K562 (cell line): ENCODE measurements around the gene GALNT5. TPM values are rescaled to one million over a fixed set of nuclear protein-coding genes. Genes with fewer than 3 reads are reported as not detected.

ENCODE experiments used
- BHLHE40 ChIP-seq: IDR thresholded peaks from 2 replicates; pipeline ENCODE4 v1.6.1; 2011; ENCODE audit warnings: low read length, improper control_type of control experiment
- BRD9 ChIP-seq: fragments of 450-650 bp; IDR thresholded peaks from 2 replicates; pipeline ENCODE4 v1.6.1; 2018; ENCODE audit warnings: low read depth; ENCODE audit not compliant: partially characterized antibody
- CEBPZ ChIP-seq: fragments of 150-350 bp; IDR thresholded peaks from 2 replicates; pipeline ENCODE4 v1.6.1; 2014; ENCODE audit warnings: low read depth, mild to moderate bottlenecking, low read length, borderline replicate concordance
- CREB3L1 ChIP-seq: fragments of 450-650 bp; IDR thresholded peaks from 2 replicates; pipeline ENCODE4 v1.6.1; 2014; ENCODE audit warnings: low read depth, mild to moderate bottlenecking, moderate library complexity, borderline replicate concordance
- HMGXB4 ChIP-seq: sonication (generic); formaldehyde crosslinking; IDR thresholded peaks from 2 replicates; pipeline ENCODE4 v1.8.1; 2023; ENCODE audit warnings: mild to moderate bottlenecking, missing genetic modification reagents
- IRF1 ChIP-seq: sonication (generic); formaldehyde crosslinking; IDR thresholded peaks from 2 replicates; pipeline ENCODE4 v1.8.0; 2022; ENCODE audit warnings: missing genetic modification reagents, mild to moderate bottlenecking, borderline replicate concordance
- IRF9 ChIP-seq: fragments of 450-650 bp; IDR thresholded peaks from 2 replicates; pipeline ENCODE4 v1.6.1; 2016; ENCODE audit warnings: missing biosample characterization, missing genetic modification characterization
- KDM1A ChIP-seq, 2 experiments: fragments of 450-650 bp; IDR thresholded peaks; 2 replicates each; pipeline ENCODE4 v1.6.1; 2016; ENCODE audit warnings: mild to moderate bottlenecking in 2 of 2
- NR3C1 ChIP-seq: sonication (generic); formaldehyde crosslinking; IDR thresholded peaks from 2 replicates; pipeline ENCODE4 v1.8.1; 2022; ENCODE audit warnings: missing genetic modification reagents
- NUFIP1 ChIP-seq: fragments of 450-650 bp; IDR thresholded peaks from 2 replicates; pipeline ENCODE4 v1.6.1; 2018; ENCODE audit not compliant: partially characterized antibody
- SIX5 ChIP-seq, 2 experiments: IDR thresholded peaks; 2 replicates each; pipeline ENCODE4 v1.6.1; 2011; ENCODE audit warnings: low read length in 2 of 2, borderline replicate concordance in 1 of 2, low read depth in 1 of 2, mild to moderate bottlenecking in 1 of 2, moderate library complexity in 1 of 2; ENCODE audit not compliant: insufficient read depth in 1 of 2
- SMAD1 ChIP-seq: fragments of 150-350 bp; IDR thresholded peaks from 2 replicates; pipeline ENCODE4 v1.6.1; 2014; ENCODE audit warnings: low read length, low read depth; ENCODE audit not compliant: partially characterized antibody
- SMARCB1 ChIP-seq: IDR thresholded peaks from 2 replicates; pipeline ENCODE4 v1.6.1; 2011; ENCODE audit warnings: improper control_type of control experiment, low read depth; ENCODE audit not compliant: insufficient read length
- TFAP4 ChIP-seq: sonication (generic); formaldehyde crosslinking; IDR thresholded peaks from 2 replicates; pipeline ENCODE4 v1.8.0; 2022; ENCODE audit warnings: missing genetic modification reagents, mild to moderate bottlenecking, moderate library complexity, borderline replicate concordance
- ZC3H8 ChIP-seq: fragments of 450-650 bp; IDR thresholded peaks from 2 replicates; pipeline ENCODE4 v1.6.1; 2017
- ZNF143 ChIP-seq: sonication (generic); formaldehyde crosslinking; IDR thresholded peaks from 2 replicates; pipeline ENCODE4 v1.9.0; 2022; ENCODE audit warnings: mild to moderate bottlenecking, missing genetic modification reagents
- ZNF184 ChIP-seq: sonication (generic); formaldehyde crosslinking; IDR thresholded peaks from 2 replicates; pipeline ENCODE4 v1.5.0; 2020; ENCODE audit warnings: missing genetic modification reagents
- ZNF282 ChIP-seq: sonication (generic); formaldehyde crosslinking; IDR thresholded peaks from 2 replicates; pipeline ENCODE4 v1.8.1; 2023; ENCODE audit warnings: missing genetic modification reagents
- ZNF76 ChIP-seq: fragments of 250-450 bp; sonication (Bioruptor Pico); IDR thresholded peaks from 2 replicates; pipeline ENCODE4 v1.4.0; 2020; ENCODE audit warnings: mild to moderate bottlenecking, moderate library complexity, borderline replicate concordance
- polyA plus RNA-seq, 8 experiments: library from polyadenylated mRNA; depleted of rRNA in 4 of 8; stranded (reverse) in 5 of 8; unstranded in 3 of 8; fragments of >200 nt; fragmentation: Nextera tagmentation in 2 of 8; fragmentation: Illumina TruSeq in 1 of 8; extraction: Ambion mirVana in 2 of 8; extraction: Trizol in 1 of 8; gene quantifications; 2 replicates each; pipeline versions ENCODE4 v1.2.1 to v1.2.3, GENCODE V29; 2011 to 2014; ENCODE audit warnings: inconsistent platforms in 1 of 8, missing spikeins in 1 of 8
- total RNA-seq, 7 experiments: library from RNA; depleted of rRNA in 6 of 7; stranded (reverse); fragments of >200 nt in 6 of 7; fragmentation: Illumina TruSeq in 2 of 7; extraction: Trizol in 2 of 7; gene quantifications; 2 replicates each; pipeline versions ENCODE4 v1.2.1 to v1.2.3, GENCODE V29; 2011 to 2021; ENCODE audit warnings: low replicate concordance in 1 of 7

Gene GALNT5
- total and polyA plus RNA-seq, 9 of the 15 experiments (the other 6 are each of a cell fraction or from before 2014, with no cell fraction given), result 21.6 to 73.0 (median 54.7) TPM

GRCh38 chr2:157324331-157324843, 66.9 kb downstream of the GALNT5 start (continued):
- TF ChIP-seq SIX5 (IDR thresholded peaks at IDR 0.05; ENCODE audit: borderline replicate concordance in 1 of 2, insufficient read depth in 1 of 2, low read depth in 1 of 2, low read length in 2 of 2) (no peak), BRD9 (peak; percentile 76), IRF9 (tag) (0 out of 2 replicates have a peak, but pooled peaks have one; percentile 4), CREB3L1 (peak; percentile 59; the same call in 1 of the 2 replicates), ZNF143 (CRISPR knock-in tag) (no peak), SMARCB1 (peak; percentile 71), HMGXB4 (CRISPR knock-in tag) (no peak), SMAD1 (peak; percentile 93), ZNF76 (no peak), ZC3H8 (peak; percentile 53; the same call in 1 of the 2 replicates), IRF1 (CRISPR knock-in tag) (no peak), BHLHE40 (peak; percentile 51; the same call in 1 of the 2 replicates), ZNF282 (CRISPR knock-in tag) (no peak), TFAP4 (CRISPR knock-in tag) (no peak), KDM1A (IDR thresholded peaks at IDR 0.05) (peak; percentile 100), NR3C1 (CRISPR knock-in tag) (no peak), NUFIP1 (peak; percentile 57), ZNF184 (no peak), CEBPZ (no peak)
